T-helper 2 cell treated with Interferon-gamma antibody and Interleukin-4, amounts not matched to agents 5 μg/mL and 100 μg/mL, for 36 hours (primary cell): Measurements from ENCODE around the gene CNNM1.

Experiments used
- DNase-seq: peaks from one replicate; pipeline ENCODE4 v3.0.0; 2021; ENCODE audit warnings: low spot score
- H3K27ac Mint-ChIP-seq: one replicate; pipeline ENCODE4 v1.8.0; 2021; ENCODE audit warnings: mild to moderate bottlenecking, mixed read lengths
- H3K27me3 Mint-ChIP-seq: one replicate; pipeline ENCODE4 v1.8.0; 2021; ENCODE audit warnings: low read depth, mixed read lengths
- H3K36me3 Mint-ChIP-seq: one replicate; pipeline ENCODE4 v1.8.0; 2021; ENCODE audit warnings: low read depth, mixed read lengths
- H3K4me1 Mint-ChIP-seq: one replicate; pipeline ENCODE4 v1.8.0; 2021; ENCODE audit warnings: low read depth, mixed read lengths
- H3K4me3 Mint-ChIP-seq: one replicate; pipeline ENCODE4 v1.8.0; 2022; ENCODE audit warnings: mild to moderate bottlenecking, moderate library complexity, mixed read lengths
- H3K9me3 Mint-ChIP-seq: one replicate; pipeline ENCODE4 v1.8.0; 2021; ENCODE audit warnings: mixed read lengths

The CNNM1 gene

DNA sequence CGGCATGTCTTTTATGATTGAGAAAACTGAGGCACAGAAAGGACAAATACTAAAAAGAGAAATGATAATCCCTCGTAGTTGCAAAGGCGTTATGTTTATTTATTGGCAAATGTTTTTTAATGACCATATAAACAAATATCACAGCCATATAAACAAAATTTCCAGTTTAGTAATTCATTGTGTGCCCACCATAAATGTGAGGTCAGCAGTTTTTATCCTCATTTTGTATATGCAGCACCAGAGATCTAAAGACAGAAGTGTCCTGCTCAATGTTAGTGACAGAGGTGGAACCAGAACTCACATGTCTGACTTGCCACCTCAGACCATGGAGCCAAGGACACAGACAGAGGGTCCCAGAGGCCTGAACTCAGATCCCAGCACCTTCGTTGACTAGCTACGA lies 14.1 kb downstream of the CNNM1 start:
- Mint-ChIP-seq H3K36me3 (no peaks in the 10 kb centered on the region), H3K27ac (no peak overlapping the region), H3K9me3 (no peaks in the 10 kb centered on the region), H3K4me3 (no peak overlapping the region), H3K27me3 (no peaks in the 10 kb centered on the region), H3K4me1 (no peaks in the 10 kb centered on the region)
- DNase-seq = no peak

DNA sequence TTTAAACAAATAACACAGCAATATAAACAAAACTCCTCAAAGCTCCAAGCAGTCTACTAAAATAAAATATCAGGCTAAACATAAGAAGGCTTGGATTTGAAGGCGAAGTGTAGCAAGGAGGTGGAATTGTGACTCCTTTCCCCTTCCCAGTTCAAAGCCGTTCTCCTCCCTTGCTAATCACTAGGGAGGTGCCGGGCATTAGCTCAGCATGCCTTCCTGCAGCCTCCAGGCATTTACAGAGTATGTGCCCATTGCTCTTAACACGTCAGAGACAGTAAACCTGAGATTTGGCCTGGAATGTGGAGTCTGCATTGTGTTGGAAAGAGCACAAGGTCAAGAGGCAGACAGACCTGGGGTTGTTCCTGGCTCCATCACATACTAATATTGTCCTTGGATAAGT lies 15.6 kb downstream of the CNNM1 start:
- no peak for DNase-seq
- no peak overlapping the region for H3K4me3 Mint-ChIP-seq

DNA sequence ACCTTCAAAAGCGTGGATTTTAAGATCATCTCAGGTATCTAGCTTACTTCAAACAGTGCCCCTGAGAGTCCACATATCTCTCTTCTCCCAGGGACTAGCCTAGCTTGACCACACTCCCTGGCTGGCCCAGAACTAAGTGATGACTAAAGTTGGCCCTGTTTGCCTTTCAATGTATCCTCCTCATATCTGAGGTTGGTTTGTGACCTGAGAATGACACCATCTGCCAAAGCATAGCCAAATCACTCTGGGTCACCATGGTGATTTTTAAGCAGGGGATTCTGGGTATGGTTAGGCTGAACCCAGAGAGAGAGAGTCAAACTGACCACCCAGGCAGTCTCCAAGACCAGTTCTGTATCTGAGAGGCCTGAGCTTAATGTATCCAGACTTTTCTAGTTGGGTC lies 16.2 kb downstream of the CNNM1 start:
- Mint-ChIP-seq H3K4me3 (no peak overlapping the region), H3K36me3 (no peaks in the 10 kb centered on the region), H3K27ac (no peak overlapping the region), H3K27me3 (no peaks in the 10 kb centered on the region), H3K4me1 (no peaks in the 10 kb centered on the region), H3K9me3 (no peaks in the 10 kb centered on the region)
- DNase-seq = no peak

More for the DNA sequence above, 15.6 kb downstream of the CNNM1 start:
- H3K27me3 Mint-ChIP-seq = no peaks in the 10 kb centered on the region
- no peaks in the 10 kb centered on the region for H3K4me1 Mint-ChIP-seq
- H3K9me3 Mint-ChIP-seq = no peaks in the 10 kb centered on the region
- no peak overlapping the region for H3K27ac Mint-ChIP-seq
- H3K36me3 Mint-ChIP-seq = no peaks in the 10 kb centered on the region

DNA sequence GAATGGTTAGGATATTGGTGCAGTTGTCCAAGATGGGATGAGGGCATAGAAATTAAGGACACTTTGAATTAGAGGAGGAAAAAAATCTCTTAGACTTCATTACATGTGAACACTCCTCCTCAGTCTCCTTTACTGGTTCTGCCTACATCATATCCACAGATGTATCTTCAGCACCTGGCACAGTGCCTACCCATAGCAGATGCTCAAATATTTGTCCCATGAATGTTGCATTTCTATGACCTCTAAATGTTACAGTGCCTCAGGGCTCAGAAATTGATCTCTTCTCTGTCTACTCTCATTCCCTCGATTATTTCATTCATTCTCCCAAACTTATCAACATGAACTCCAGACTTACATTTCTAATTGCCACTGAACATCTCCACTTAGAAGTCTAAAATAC lies 17.1 kb downstream of the CNNM1 start:
- Mint-ChIP-seq H3K36me3 (no peaks in the 10 kb centered on the region), H3K4me1 (no peaks in the 10 kb centered on the region), H3K9me3 (no peaks in the 10 kb centered on the region), H3K27me3 (no peaks in the 10 kb centered on the region), H3K27ac (no peak overlapping the region), H3K4me3 (no peak overlapping the region)
- DNase-seq = no peak

DNA sequence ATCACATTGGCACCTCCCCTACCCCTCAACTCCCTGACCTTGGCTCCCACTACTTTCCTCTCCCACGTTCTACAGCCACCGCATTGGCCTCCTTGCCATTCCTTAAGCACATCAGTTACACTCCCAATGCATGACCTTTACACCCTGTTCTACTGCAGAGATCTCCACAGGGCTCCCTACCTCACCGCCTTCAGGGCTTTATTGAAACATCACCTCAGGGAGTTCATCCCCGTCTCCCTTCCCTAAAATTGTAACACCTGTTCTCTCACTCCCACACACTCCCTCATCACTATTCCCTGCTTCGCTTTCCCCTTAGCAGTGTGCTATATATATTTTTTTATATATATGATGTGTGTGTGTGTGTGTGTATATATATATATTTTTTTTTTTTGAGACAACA lies 18.5 kb downstream of the CNNM1 start:
- no peaks in the 10 kb centered on the region for H3K4me1 Mint-ChIP-seq
- DNase-seq = no peak
- no peaks in the 10 kb centered on the region for H3K36me3 Mint-ChIP-seq
- peaks cover 4% of the 10 kb centered on the region for H3K27me3 Mint-ChIP-seq
- no peak overlapping the region for H3K27ac Mint-ChIP-seq
- H3K9me3 Mint-ChIP-seq = no peaks in the 10 kb centered on the region
- no peak overlapping the region for H3K4me3 Mint-ChIP-seq

DNA sequence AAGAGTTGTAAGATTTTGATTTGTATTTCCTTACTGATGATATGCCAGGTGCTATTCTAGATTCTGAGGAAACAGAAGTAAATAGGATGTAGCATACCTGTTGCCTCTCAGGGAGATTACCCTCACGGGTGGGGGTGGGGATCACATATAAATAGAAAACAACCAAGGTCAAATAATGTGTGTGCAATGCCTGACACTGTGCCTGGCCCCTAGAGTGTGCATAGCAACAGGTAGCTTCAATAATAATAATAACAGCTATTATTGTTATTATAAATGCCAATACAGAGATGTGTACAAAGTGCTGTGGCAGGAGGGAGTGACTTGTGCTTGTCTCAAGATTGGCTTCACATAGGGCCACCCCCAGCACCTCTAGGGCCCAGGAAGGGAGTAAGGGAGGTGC lies 24.0 kb downstream of the CNNM1 start:
- Mint-ChIP-seq H3K36me3 (no peaks in the 10 kb centered on the region), H3K27ac (no peak overlapping the region), H3K9me3 (no peaks in the 10 kb centered on the region), H3K4me1 (no peaks in the 10 kb centered on the region), H3K27me3 (peaks cover 14% of the 10 kb centered on the region), H3K4me3 (no peak overlapping the region)
- no peak for DNase-seq

DNA sequence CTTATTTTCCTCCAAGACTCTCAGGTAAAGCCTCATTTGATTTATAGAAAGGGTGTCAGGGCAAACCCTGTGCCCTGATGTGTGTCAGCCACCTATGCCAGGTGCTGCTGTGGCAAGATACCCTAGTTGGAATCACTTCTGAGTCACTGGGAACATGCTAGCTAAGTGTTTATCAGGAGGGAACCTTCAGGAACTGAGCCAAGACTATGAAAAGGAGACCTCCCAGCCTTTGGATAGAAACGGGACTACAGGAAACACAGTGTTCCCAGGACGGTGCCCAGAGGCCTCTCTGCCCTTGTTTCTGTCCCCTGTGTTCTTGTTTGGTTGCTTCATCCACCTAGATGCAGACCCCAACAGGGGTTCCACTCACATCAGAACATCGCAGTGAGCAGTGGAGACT lies 28.5 kb downstream of the CNNM1 start:
- Mint-ChIP-seq H3K27me3 (peaks cover 9% of the 10 kb centered on the region), H3K4me1 (no peaks in the 10 kb centered on the region)
- DNase-seq = no peak

DNA sequence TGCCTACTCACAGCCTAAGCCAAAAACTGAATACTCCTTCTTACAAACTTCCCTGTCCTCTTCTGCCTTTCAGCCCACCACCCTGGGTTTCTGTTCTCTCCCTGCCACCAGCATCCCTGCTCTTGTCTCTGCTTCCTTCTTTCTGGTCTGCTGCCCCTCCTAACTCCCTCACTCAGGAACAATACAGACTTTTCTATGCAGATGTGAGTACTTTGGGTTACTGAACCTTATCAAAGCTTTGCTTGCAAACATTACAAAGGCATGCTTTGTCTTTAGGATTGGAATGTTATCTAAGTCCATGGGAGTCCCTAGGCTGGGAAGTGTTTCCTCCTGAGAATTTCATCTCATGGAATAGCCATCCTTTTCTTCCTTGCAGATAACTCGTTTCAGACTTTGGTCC lies 28.9 kb downstream of the CNNM1 start:
- no peak overlapping the region for H3K27ac Mint-ChIP-seq
- H3K36me3 Mint-ChIP-seq = no peaks in the 10 kb centered on the region
- H3K4me3 Mint-ChIP-seq = no peak overlapping the region
- peaks cover 8% of the 10 kb centered on the region for H3K27me3 Mint-ChIP-seq
- H3K4me1 Mint-ChIP-seq = no peaks in the 10 kb centered on the region
- no peaks in the 10 kb centered on the region for H3K9me3 Mint-ChIP-seq
- DNase-seq = no peak

More for the DNA sequence above, 28.5 kb downstream of the CNNM1 start:
- H3K27ac Mint-ChIP-seq = no peak overlapping the region
- no peaks in the 10 kb centered on the region for H3K36me3 Mint-ChIP-seq
- no peak overlapping the region for H3K4me3 Mint-ChIP-seq
- H3K9me3 Mint-ChIP-seq = no peaks in the 10 kb centered on the region

DNA sequence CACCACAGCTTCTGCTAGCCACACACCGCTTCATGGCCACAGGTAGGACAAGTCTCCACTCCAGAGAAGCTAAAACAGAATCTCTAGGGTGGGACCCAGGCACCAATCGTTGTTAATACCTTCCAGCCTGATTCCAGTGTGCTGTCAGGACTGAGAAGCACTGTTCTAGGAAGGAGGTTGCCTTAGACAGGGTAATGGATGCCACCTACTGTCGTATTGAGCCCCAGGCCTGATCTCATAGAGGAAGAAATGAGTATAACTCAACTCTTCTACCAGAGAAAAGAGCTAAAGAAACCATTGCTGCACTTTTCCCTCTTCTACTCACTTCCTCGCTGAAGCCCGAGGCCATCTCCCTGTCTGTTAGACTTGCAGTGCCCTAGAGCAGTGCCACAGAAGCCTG lies 31.8 kb downstream of the CNNM1 start:
- Mint-ChIP-seq H3K36me3 (no peaks in the 10 kb centered on the region), H3K27ac (no peak overlapping the region), H3K4me1 (no peaks in the 10 kb centered on the region), H3K9me3 (no peaks in the 10 kb centered on the region), H3K4me3 (no peak overlapping the region), H3K27me3 (no peaks in the 10 kb centered on the region)
- no peak for DNase-seq

DNA sequence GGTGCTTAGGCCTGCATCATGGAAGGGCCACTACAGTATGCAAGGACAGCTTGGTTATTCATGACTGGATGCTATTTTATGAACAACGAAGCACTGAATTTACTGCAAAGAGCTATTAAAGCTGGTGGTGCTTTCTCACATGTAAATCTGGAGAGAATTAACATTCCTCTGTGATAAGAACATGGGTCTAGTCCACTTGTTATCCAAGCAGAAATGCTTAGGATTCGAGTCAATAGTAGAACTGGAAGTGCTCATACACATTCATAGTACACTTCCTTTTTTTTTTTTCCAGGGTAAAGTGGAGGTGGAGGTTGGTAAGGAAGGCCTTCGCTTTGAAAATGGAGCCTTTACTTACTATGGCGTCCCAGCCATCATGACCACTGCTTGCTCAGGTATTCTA lies 35.0 kb downstream of the CNNM1 start:
- Mint-ChIP-seq H3K36me3 (no peaks in the 10 kb centered on the region), H3K27ac (no peak overlapping the region), H3K4me1 (no peaks in the 10 kb centered on the region), H3K9me3 (no peaks in the 10 kb centered on the region), H3K4me3 (no peak overlapping the region), H3K27me3 (peaks cover 10% of the 10 kb centered on the region)
- no peak for DNase-seq

DNA sequence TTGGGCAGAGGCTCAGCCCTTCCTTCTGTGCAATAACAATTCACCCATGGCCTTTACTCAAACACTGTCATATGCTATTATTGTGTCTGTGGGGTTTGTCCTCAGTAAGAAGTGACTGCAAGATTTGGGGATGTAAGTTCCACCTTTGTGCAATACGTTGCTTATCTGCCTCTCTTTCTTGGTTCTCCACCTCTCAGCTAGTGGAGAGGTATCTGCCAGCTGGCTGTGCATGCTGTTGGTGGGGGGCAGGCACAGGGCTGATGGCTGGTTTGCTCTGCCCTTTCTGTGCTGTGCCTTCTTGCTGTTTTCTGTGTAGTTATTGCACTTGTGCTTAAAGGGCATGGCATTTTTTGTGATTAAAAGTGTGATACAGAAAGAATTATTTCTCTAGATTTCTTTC lies 36.2 kb downstream of the CNNM1 start:
- Mint-ChIP-seq H3K27ac (no peak overlapping the region), H3K4me3 (no peak overlapping the region), H3K4me1 (no peaks in the 10 kb centered on the region), H3K36me3 (no peaks in the 10 kb centered on the region), H3K9me3 (no peaks in the 10 kb centered on the region), H3K27me3 (peaks cover 17% of the 10 kb centered on the region)
- no peak for DNase-seq

DNA sequence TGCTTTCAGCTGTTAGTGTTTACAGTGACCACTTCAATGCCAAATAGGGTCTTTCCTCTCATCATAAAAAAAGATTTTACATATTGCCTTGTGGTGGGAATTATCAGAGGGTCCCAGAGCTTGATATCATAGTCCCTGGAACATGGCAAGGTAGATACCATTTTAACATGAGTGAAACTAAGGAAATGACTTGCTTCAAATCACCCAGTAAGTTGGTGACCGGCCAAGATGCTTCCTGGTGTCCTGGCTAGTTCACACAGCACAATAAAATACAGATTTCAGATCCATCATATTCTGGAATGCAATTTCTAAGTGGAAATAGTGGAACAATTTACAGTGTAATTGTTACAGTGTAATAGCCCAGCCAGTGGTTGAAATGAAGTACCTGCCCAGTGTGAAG lies 36.6 kb downstream of the CNNM1 start:
- DNase-seq = no peak
- Mint-ChIP-seq H3K36me3 (no peaks in the 10 kb centered on the region), H3K27ac (no peak overlapping the region), H3K4me1 (peaks cover under 1% of the 10 kb centered on the region), H3K9me3 (no peaks in the 10 kb centered on the region), H3K27me3 (peaks cover 17% of the 10 kb centered on the region), H3K4me3 (no peak overlapping the region)

DNA sequence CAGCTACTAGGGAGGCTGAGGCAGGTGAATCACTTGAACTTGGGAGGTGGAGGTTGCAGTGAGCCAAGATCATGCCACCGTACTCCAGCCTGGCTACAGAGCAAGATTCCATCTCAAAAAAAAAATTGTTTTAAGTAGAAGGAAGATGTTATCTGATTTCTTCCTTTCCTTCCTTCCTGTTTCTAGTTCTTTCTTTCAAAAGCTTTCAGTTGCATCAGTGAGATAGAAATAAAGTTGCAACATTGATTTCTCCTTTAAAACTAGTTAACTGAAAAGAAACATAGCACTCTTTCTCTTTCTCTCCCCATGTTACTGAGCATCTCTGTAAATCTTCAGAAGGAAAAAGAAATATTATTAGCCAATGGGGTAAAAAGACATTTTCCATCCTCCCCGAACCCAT lies 37.5 kb downstream of the CNNM1 start:
- Mint-ChIP-seq H3K4me3 (no peak overlapping the region), H3K27me3 (peaks cover 18% of the 10 kb centered on the region), H3K9me3 (no peaks in the 10 kb centered on the region), H3K36me3 (no peaks in the 10 kb centered on the region), H3K27ac (no peak overlapping the region), H3K4me1 (peaks cover 7% of the 10 kb centered on the region)
- no peak for DNase-seq

DNA sequence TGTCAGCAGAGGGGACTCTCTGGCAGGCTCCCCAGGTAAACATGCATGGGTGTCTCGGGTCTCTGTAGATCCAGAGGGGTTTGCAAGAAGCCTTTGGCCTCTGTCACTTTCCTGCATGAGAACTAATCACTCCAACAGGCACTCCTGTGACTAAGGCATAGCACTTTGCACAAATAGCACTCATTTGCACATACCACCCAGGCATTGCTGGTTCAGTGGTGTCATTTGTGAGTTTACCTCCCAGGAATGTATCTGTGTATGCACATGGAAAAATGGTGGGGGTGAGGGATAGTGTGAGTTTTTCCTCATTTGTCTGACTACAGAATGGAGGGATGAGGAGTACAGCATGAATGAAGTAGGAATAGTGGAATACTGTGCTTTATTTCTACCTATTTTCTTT lies 39.5 kb downstream of the CNNM1 start:
- no peaks in the 10 kb centered on the region for H3K36me3 Mint-ChIP-seq
- H3K9me3 Mint-ChIP-seq = no peaks in the 10 kb centered on the region

DNA sequence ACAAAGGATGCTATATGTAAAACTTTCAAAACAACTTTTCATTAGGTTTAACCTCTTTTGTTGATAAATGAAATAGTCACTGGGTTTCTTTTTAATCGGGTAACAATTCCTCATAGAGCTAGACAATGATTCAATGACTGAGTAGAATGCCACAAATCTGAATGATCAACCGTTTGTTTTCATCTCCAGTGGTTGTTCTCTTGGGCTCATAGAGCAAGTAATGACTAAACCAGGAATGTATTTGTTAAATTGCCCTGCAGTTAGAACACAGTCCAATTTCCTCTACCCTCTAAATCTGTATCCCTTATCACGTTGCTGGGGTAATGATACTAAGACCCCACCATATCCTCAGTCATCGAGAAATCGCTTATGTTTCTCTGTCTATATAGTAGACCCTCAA lies 40.0 kb downstream of the CNNM1 start:
- no peaks in the 10 kb centered on the region for H3K36me3 Mint-ChIP-seq
- H3K27ac Mint-ChIP-seq = no peak overlapping the region
- H3K27me3 Mint-ChIP-seq = peaks cover 29% of the 10 kb centered on the region
- H3K9me3 Mint-ChIP-seq = no peaks in the 10 kb centered on the region
- DNase-seq = no peak
- H3K4me1 Mint-ChIP-seq = peaks cover 7% of the 10 kb centered on the region
- H3K4me3 Mint-ChIP-seq = no peak overlapping the region

More for the DNA sequence above, 39.5 kb downstream of the CNNM1 start:
- H3K4me3 Mint-ChIP-seq = no peak overlapping the region
- H3K4me1 Mint-ChIP-seq = peaks cover 7% of the 10 kb centered on the region
- DNase-seq = no peak
- no peak overlapping the region for H3K27ac Mint-ChIP-seq
- H3K27me3 Mint-ChIP-seq = peaks cover 28% of the 10 kb centered on the region
